ENCODE data around the gene TTLL13. TPM values are rescaled to one million over a fixed set of nuclear protein-coding genes. Genes with fewer than 3 reads are reported as not detected.
A peak's percentile ranks its signal among the peaks of the same experiment; 100 is the strongest.

The TTLL13 gene
- total and polyA plus RNA-seq, 4 experiments from 2014 or later: 1.1 to 1.4 TPM; not detected in 2

- Histone ChIP-seq H3K9me3 (ENCODE audit: control insufficient read depth in 1 of 2, low read length in 2 of 2) (no peaks in the 10 kb centered on the region), H3K27me3 (ENCODE audit: insufficient read depth, low read length) (no peaks in the 10 kb centered on the region), H3K4me3 (ENCODE audit: low read length in 2 of 2) (no peak overlapping the region), H3K36me3 (ENCODE audit: insufficient read depth, low read length) (peaks cover 47% of the 10 kb centered on the region), H3K27ac (ENCODE audit: low read depth, low read length) (no peak overlapping the region), H3K4me1 (ENCODE audit: insufficient read depth, low read length) (peaks cover 18% of the 10 kb centered on the region)
- Mint-ChIP-seq H3K36me3 (peaks cover 21 to 32% of the 10 kb centered on the region in 2 donors), H3K27me3 (no peaks in the 10 kb centered on the region), H3K27ac (peak overlapping the region in 4 of 7 donors; percentile 22 to 75 (median 50)), H3K4me3 (no peak overlapping the region), H3K4me1 (peaks cover 7 to 24% (median 15%) of the 10 kb centered on the region in 4 donors), H3K9me3 (peaks cover 0 to 2% (median 0%) of the 10 kb centered on the region in 8 donors)
- ChIA-PET CTCF (ENCODE audit: partially characterized antibody) (interaction anchor here (1.0 kb wide), 1 partner anchor 73 kb away, joined by 3 read pairs; no protein-coding TSS in a partner anchor), POLR2A (ENCODE audit: partially characterized antibody) (interaction anchor here (1.3 kb wide), 1 partner anchor 24 kb away, joined by 3 read pairs; no protein-coding TSS in a partner anchor)
- intact Hi-C loops (cut with micrococcal nuclease): no loop called here
- DNase-seq: no peak
These were observed 23.7 kb upstream of the TTLL13 start for GRCh38 chr15:90225504-90226234.

- Mint-ChIP-seq H3K27me3 (no peaks in the 10 kb centered on the region), H3K4me3 (peak overlapping the region in 1 of 8 donors; percentile 17), H3K36me3 (peaks cover 29 to 41% of the 10 kb centered on the region in 2 donors), H3K27ac (peak overlapping the region in 5 of 7 donors; percentile 17 to 79 (median 73)), H3K9me3 (peaks cover 0 to 4% (median 0%) of the 10 kb centered on the region in 8 donors), H3K4me1 (peaks cover 21 to 38% (median 31%) of the 10 kb centered on the region in 4 donors)
- Histone ChIP-seq H3K4me1 (ENCODE audit: insufficient read depth, low read length) (peaks cover 33% of the 10 kb centered on the region), H3K4me3 (ENCODE audit: low read length in 2 of 2) (no peak overlapping the region), H3K9me3 (ENCODE audit: control insufficient read depth in 1 of 2, low read length in 2 of 2) (no peaks in the 10 kb centered on the region), H3K36me3 (ENCODE audit: insufficient read depth, low read length) (peaks cover 47% of the 10 kb centered on the region), H3K27ac (ENCODE audit: low read depth, low read length) (no peak overlapping the region), H3K27me3 (ENCODE audit: insufficient read depth, low read length) (no peaks in the 10 kb centered on the region)
- intact Hi-C loops (cut with micrococcal nuclease): no loop called here
- CTCF ChIA-PET (ENCODE audit: partially characterized antibody): interaction anchor here (1.0 to 1.2 kb wide), 2 partner anchors 36 to 41 kb away, joined by 3 read pairs; no protein-coding TSS in a partner anchor
- no peak for DNase-seq
- POLR2A ChIA-PET (ENCODE audit: partially characterized antibody): interaction anchor here (7.4 kb wide), 1 partner anchor 25 kb away, joined by 130 read pairs; the partner anchor contains the start of gene SEMA4B
These were observed 22.0 kb upstream of the TTLL13 start for GRCh38 chr15:90227336-90227735.

GRCh38 chr15:90227816-90228772, 21.3 kb upstream of the TTLL13 start:
- H3K4me3 ChIP-seq (ENCODE audit: low read length in 2 of 2): no peak overlapping the region
- Mint-ChIP-seq H3K4me3 (no peak overlapping the region), H3K9me3 (peaks cover 0 to 4% (median 0%) of the 10 kb centered on the region in 8 donors), H3K4me1 (peaks cover 25 to 46% (median 37%) of the 10 kb centered on the region in 4 donors), H3K27me3 (no peaks in the 10 kb centered on the region), H3K36me3 (peaks cover 29 to 45% of the 10 kb centered on the region in 2 donors), H3K27ac (peak overlapping the region; percentile 60 to 100 (median 95))
- intact Hi-C loops (cut with micrococcal nuclease): no loop called here
- DNase-seq: no peak
- ChIA-PET CTCF (ENCODE audit: partially characterized antibody) (interaction anchor here (1.2 kb wide), 1 partner anchor 42 kb away, joined by 3 read pairs; no protein-coding TSS in a partner anchor), POLR2A (ENCODE audit: partially characterized antibody) (interaction anchor here (7.4 kb wide), 1 partner anchor 25 kb away, joined by 130 read pairs; the partner anchor contains the start of gene SEMA4B)
- H3K27me3 ChIP-seq (ENCODE audit: insufficient read depth, low read length): no peaks in the 10 kb centered on the region
- no peaks in the 10 kb centered on the region for H3K9me3 ChIP-seq (ENCODE audit: control insufficient read depth in 1 of 2, low read length in 2 of 2)
- H3K4me1 ChIP-seq (ENCODE audit: insufficient read depth, low read length): peaks cover 41% of the 10 kb centered on the region
- peak overlapping the region; percentile 4 for H3K27ac ChIP-seq (ENCODE audit: low read depth, low read length)
- H3K36me3 ChIP-seq (ENCODE audit: insufficient read depth, low read length): peaks cover 47% of the 10 kb centered on the region

GRCh38 chr15:90228960-90229359, 20.4 kb upstream of the TTLL13 start:
- H3K9me3 ChIP-seq (ENCODE audit: control insufficient read depth in 1 of 2, low read length in 2 of 2): no peaks in the 10 kb centered on the region
- intact Hi-C loops (cut with micrococcal nuclease): no loop called here
- no peak overlapping the region for H3K4me3 ChIP-seq (ENCODE audit: low read length in 2 of 2)
- ChIA-PET POLR2A (ENCODE audit: partially characterized antibody) (interaction anchor here (7.4 kb wide), 1 partner anchor 26 kb away, joined by 130 read pairs; the partner anchor contains the start of gene SEMA4B), CTCF (ENCODE audit: partially characterized antibody) (no interaction called here)
- DNase-seq: no peak
- no peaks in the 10 kb centered on the region for H3K27me3 ChIP-seq (ENCODE audit: insufficient read depth, low read length)
- peaks cover 42% of the 10 kb centered on the region for H3K4me1 ChIP-seq (ENCODE audit: insufficient read depth, low read length)
- Mint-ChIP-seq H3K36me3 (peaks cover 28 to 44% of the 10 kb centered on the region in 2 donors), H3K9me3 (peaks cover 0 to 4% (median 0%) of the 10 kb centered on the region in 8 donors), H3K27ac (peak overlapping the region; percentile 95 to 100 (median 97)), H3K27me3 (no peaks in the 10 kb centered on the region), H3K4me3 (peak overlapping the region in 1 of 8 donors; percentile 10), H3K4me1 (peaks cover 25 to 46% (median 38%) of the 10 kb centered on the region in 4 donors)
- peaks cover 44% of the 10 kb centered on the region for H3K36me3 ChIP-seq (ENCODE audit: insufficient read depth, low read length)
- H3K27ac ChIP-seq (ENCODE audit: low read depth, low read length): peak overlapping the region; percentile 4

- POLR2A ChIA-PET (ENCODE audit: partially characterized antibody): interaction anchor here (1.4 to 7.4 kb wide), 5 partner anchors 13 to 43 kb away, joined by 3 to 150 read pairs (median 12); partner anchors contain the start of genes NGRN, SEMA4B and TTLL13
- peaks cover 33 to 55% (median 47%) of the 10 kb centered on the region in 4 donors for H3K4me1 Mint-ChIP-seq
- peaks cover 25 to 47% of the 10 kb centered on the region in 2 donors for H3K36me3 Mint-ChIP-seq
- Histone ChIP-seq H3K27ac (ENCODE audit: low read depth, low read length) (peak overlapping the region; percentile 96), H3K27me3 (ENCODE audit: insufficient read depth, low read length) (no peaks in the 10 kb centered on the region), H3K36me3 (ENCODE audit: insufficient read depth, low read length) (peaks cover 34% of the 10 kb centered on the region), H3K4me1 (ENCODE audit: insufficient read depth, low read length) (peaks cover 51% of the 10 kb centered on the region), H3K4me3 (ENCODE audit: low read length in 2 of 2) (peak overlapping the region; percentile 34 to 58), H3K9me3 (ENCODE audit: control insufficient read depth in 1 of 2, low read length in 2 of 2) (no peaks in the 10 kb centered on the region)
- H3K27me3 Mint-ChIP-seq: no peaks in the 10 kb centered on the region
- DNase-seq: no peak
- CTCF ChIA-PET (ENCODE audit: partially characterized antibody): interaction anchor here (0.6 to 4.6 kb wide), 3 partner anchors 8 to 15 kb away, joined by 3 to 22 read pairs (median 5); no protein-coding TSS in a partner anchor
- peak overlapping the region; percentile 95 to 100 (median 100) for H3K27ac Mint-ChIP-seq
- peak overlapping the region; percentile 10 to 96 (median 58) for H3K4me3 Mint-ChIP-seq
- intact Hi-C loops (cut with micrococcal nuclease): loop anchor here (2.0 to 5.0 kb wide), 3 partner anchors 45 to 338 kb away; partner anchors contain the start of genes AP3S2 and IDH2
- peaks cover 0 to 4% (median 0%) of the 10 kb centered on the region in 8 donors for H3K9me3 Mint-ChIP-seq
These were observed 19.3 kb upstream of the TTLL13 start for GRCh38 chr15:90230071-90230494.

GRCh38 chr15:90230610-90231009, 18.7 kb upstream of the TTLL13 start:
- no peak for DNase-seq
- Histone ChIP-seq H3K4me3 (ENCODE audit: low read length in 2 of 2) (peak overlapping the region; percentile 34 to 58), H3K4me1 (ENCODE audit: insufficient read depth, low read length) (peaks cover 53% of the 10 kb centered on the region), H3K27ac (ENCODE audit: low read depth, low read length) (peak overlapping the region; percentile 96), H3K27me3 (ENCODE audit: insufficient read depth, low read length) (no peaks in the 10 kb centered on the region), H3K9me3 (ENCODE audit: control insufficient read depth in 1 of 2, low read length in 2 of 2) (no peaks in the 10 kb centered on the region), H3K36me3 (ENCODE audit: insufficient read depth, low read length) (peaks cover 31% of the 10 kb centered on the region)
- Mint-ChIP-seq H3K27me3 (no peaks in the 10 kb centered on the region), H3K4me1 (peaks cover 33 to 57% (median 48%) of the 10 kb centered on the region in 4 donors), H3K9me3 (peaks cover 0 to 4% (median 0%) of the 10 kb centered on the region in 8 donors), H3K4me3 (peak overlapping the region; percentile 89 to 96 (median 94)), H3K27ac (peak overlapping the region; percentile 95 to 100 (median 100)), H3K36me3 (peaks cover 25 to 47% of the 10 kb centered on the region in 2 donors)
- CTCF ChIA-PET (ENCODE audit: partially characterized antibody): interaction anchor here (0.6 to 4.6 kb wide), 6 partner anchors 9 to 35 kb away, joined by 3 to 22 read pairs (median 4); partner anchors contain the start of gene NGRN
- POLR2A ChIA-PET (ENCODE audit: partially characterized antibody): interaction anchor here (0.9 to 7.4 kb wide), 13 partner anchors 9 to 668 kb away, joined by 3 to 150 read pairs (median 5); partner anchors contain the start of genes IDH2, IQGAP1, NGRN and SEMA4B
- intact Hi-C loops (cut with micrococcal nuclease): loop anchor here (1.0 to 5.0 kb wide), 5 partner anchors 9 to 338 kb away; partner anchors contain the start of genes AP3S2, IDH2 and SEMA4B
